Esophagus (tissue), 2 donors: ENCODE data around the gene DUSP6. TPM values are rescaled to one million over a fixed set of nuclear protein-coding genes. Genes with fewer than 3 reads are reported as not detected.
A peak's percentile ranks its signal among the peaks of the same experiment; 100 is the strongest.

Experiments used
- H3K27ac ChIP-seq, 2 donors: one replicate each; pipeline ENCODE4 v1.5.1; 2013; ENCODE audit warnings: low read depth in 2 of 2, mild to moderate bottlenecking in 2 of 2, inconsistent platforms in 1 of 2, low read length in 1 of 2, moderate library complexity in 1 of 2
- H3K27me3 ChIP-seq, 2 donors: one replicate each; pipeline ENCODE4 v1.6.1; 2013; ENCODE audit warnings: low read length in 2 of 2, control low read depth in 1 of 2, mild to moderate bottlenecking in 1 of 2; ENCODE audit not compliant: insufficient read depth in 2 of 2, control insufficient read depth in 1 of 2
- H3K36me3 ChIP-seq, 2 donors: one replicate each; pipeline ENCODE4 v1.6.1; 2013; ENCODE audit warnings: low read length in 1 of 2; ENCODE audit not compliant: control insufficient read depth in 2 of 2, insufficient read depth in 2 of 2
- H3K4me1 ChIP-seq, 2 donors: one replicate each; pipeline ENCODE4 v1.6.1; 2013; ENCODE audit warnings: low read length in 1 of 2; ENCODE audit not compliant: control insufficient read depth in 2 of 2, insufficient read depth in 2 of 2
- H3K4me3 ChIP-seq, 2 donors: one replicate each; pipeline ENCODE4 v1.5.1; 2013; ENCODE audit warnings: low read length in 2 of 2, mild to moderate bottlenecking in 2 of 2, low read depth in 1 of 2, moderate library complexity in 1 of 2
- H3K9me3 ChIP-seq, 2 donors: one replicate each; pipeline ENCODE4 v1.6.1; 2013; ENCODE audit warnings: mild to moderate bottlenecking in 2 of 2, low read depth in 1 of 2, low read length in 1 of 2, moderate library complexity in 1 of 2; ENCODE audit not compliant: control insufficient read depth in 2 of 2, insufficient read depth in 1 of 2
- WGBS, 2 donors: extraction: QIAGEN DNeasy Blood & Tissue Kit; methylation state at CpG; one replicate each; pipeline ENCODE4 v1.1.7; 2013; 5-methylcytosine and 5-hydroxymethylcytosine counted together
- polyA plus RNA-seq, 2 donors: library from polyadenylated mRNA; stranded (reverse); fragments of 200-250 nt; gene quantifications; one replicate each; pipeline ENCODE4 v1.2.3, GENCODE V29; 2013
- donor health status: healthy with polysubstance abuse.
- donor health status: Bipolar disorder and iron deficiency.

Gene DUSP6
- polyA plus RNA-seq, 2 donors, result 3.8 to 9.2 TPM

GRCh38 chr12:89389755-89390661 lies 37.7 kb upstream of the DUSP6 start:
- H3K27me3 ChIP-seq, result no peaks in the 10 kb centered on the region
- H3K27ac ChIP-seq, result no peak overlapping the region
- no peaks in the 10 kb centered on the region for H3K36me3 ChIP-seq
- no peaks in the 10 kb centered on the region for H3K9me3 ChIP-seq
- peaks cover 2 to 5% of the 10 kb centered on the region in 2 donors for H3K4me1 ChIP-seq
- H3K4me3 ChIP-seq, result no peak overlapping the region
- WGBS, 2 donors, result 53 to 75% methylated on average over 6 of the region's 6 CpGs

- Histone ChIP-seq H3K27me3 (no peaks in the 10 kb centered on the region), H3K4me1 (peaks cover 2 to 5% of the 10 kb centered on the region in 2 donors), H3K36me3 (no peaks in the 10 kb centered on the region), H3K9me3 (no peaks in the 10 kb centered on the region), H3K27ac (peak overlapping the region in 1 of 2 donors; percentile 47), H3K4me3 (no peak overlapping the region)
- WGBS, 2 donors, result 65 to 81% methylated on average over 3 of the region's 3 CpGs
Observed at GRCh38 chr12:89386138-89386537, 33.8 kb upstream of the DUSP6 start.

- WGBS, 2 donors, result 38 to 58% methylated on average over 3 of the region's 3 CpGs
- Histone ChIP-seq H3K4me3 (no peak overlapping the region), H3K4me1 (peaks cover 2 to 5% of the 10 kb centered on the region in 2 donors), H3K27ac (peak overlapping the region; percentile 20 to 48), H3K36me3 (no peaks in the 10 kb centered on the region), H3K27me3 (no peaks in the 10 kb centered on the region), H3K9me3 (no peaks in the 10 kb centered on the region)
Observed at GRCh38 chr12:89384807-89385206, 32.5 kb upstream of the DUSP6 start.

- Histone ChIP-seq H3K4me3 (no peak overlapping the region), H3K27me3 (no peaks in the 10 kb centered on the region), H3K4me1 (peaks cover 2 to 5% of the 10 kb centered on the region in 2 donors), H3K9me3 (no peaks in the 10 kb centered on the region), H3K27ac (peak overlapping the region; percentile 48 to 75), H3K36me3 (no peaks in the 10 kb centered on the region)
- 21 to 28% methylated on average over 8 of the region's 8 CpGs for WGBS, 2 donors
Observed at GRCh38 chr12:89384050-89384758, 31.9 kb upstream of the DUSP6 start.

GRCh38 chr12:89383235-89384049 lies 31.1 kb upstream of the DUSP6 start:
- WGBS, 2 donors, result 66 to 69% methylated on average over 6 of the region's 6 CpGs
- Histone ChIP-seq H3K27ac (peak overlapping the region; percentile 48 to 79), H3K36me3 (no peaks in the 10 kb centered on the region)

GRCh38 chr12:89382328-89382727 lies 30.0 kb upstream of the DUSP6 start:
- Histone ChIP-seq H3K27ac (no peak overlapping the region), H3K9me3 (no peaks in the 10 kb centered on the region), H3K4me1 (peaks cover 2 to 5% of the 10 kb centered on the region in 2 donors), H3K36me3 (no peaks in the 10 kb centered on the region), H3K27me3 (no peaks in the 10 kb centered on the region), H3K4me3 (no peak overlapping the region)
- 80 to 85% methylated on average over 5 of the region's 5 CpGs for WGBS, 2 donors

More at GRCh38 chr12:89383235-89384049, 31.1 kb upstream of the DUSP6 start:
- H3K4me3 ChIP-seq, result no peak overlapping the region
- no peaks in the 10 kb centered on the region for H3K9me3 ChIP-seq
- H3K27me3 ChIP-seq, result no peaks in the 10 kb centered on the region
- peaks cover 2 to 5% of the 10 kb centered on the region in 2 donors for H3K4me1 ChIP-seq

GRCh38 chr12:89379839-89380467 lies 27.7 kb upstream of the DUSP6 start:
- peaks cover 0 to 2% of the 10 kb centered on the region in 2 donors for H3K9me3 ChIP-seq
- no peak overlapping the region for H3K4me3 ChIP-seq
- H3K4me1 ChIP-seq, result peaks cover 0 to 4% of the 10 kb centered on the region in 2 donors
- no peaks in the 10 kb centered on the region for H3K36me3 ChIP-seq
- H3K27me3 ChIP-seq, result no peaks in the 10 kb centered on the region
- no peak overlapping the region for H3K27ac ChIP-seq
- WGBS, 2 donors, result 87 to 91% methylated on average over 5 of the region's 5 CpGs

- 76 to 79% methylated on average over 6 of the region's 6 CpGs for WGBS, 2 donors
- H3K36me3 ChIP-seq, result no peaks in the 10 kb centered on the region
- no peaks in the 10 kb centered on the region for H3K27me3 ChIP-seq
Observed at GRCh38 chr12:89379148-89379838, 27.0 kb upstream of the DUSP6 start.

More at GRCh38 chr12:89379148-89379838, 27.0 kb upstream of the DUSP6 start:
- Histone ChIP-seq H3K9me3 (peaks cover 0 to 2% of the 10 kb centered on the region in 2 donors), H3K4me1 (peaks cover 0 to 4% of the 10 kb centered on the region in 2 donors), H3K27ac (no peak overlapping the region), H3K4me3 (no peak overlapping the region)
